OCI-LY1 (cell line): Measurements from ENCODE around the gene ADAMTS14.

Source experiments
- H2AFZ ChIP-seq: fragments of 200-600 bp; sonication (generic), shearing (Covaris generic); 2 replicates; pipeline ENCODE4 v1.6.0; 2014; ENCODE audit warnings: antibody characterized with exemption, mild to moderate bottlenecking, low read length
- H3F3A ChIP-seq: fragments of 200-600 bp; sonication (generic), shearing (Covaris generic); 2 replicates; pipeline ENCODE4 v1.6.0; 2014; ENCODE audit warnings: mild to moderate bottlenecking, antibody characterized with exemption, low read length, moderate library complexity; ENCODE audit not compliant: insufficient read depth
- H3K27ac ChIP-seq: fragments of 200-600 bp; sonication (generic); 2 replicates; pipeline ENCODE4 v1.5.1; 2014; ENCODE audit warnings: low read length, mixed run types, mild to moderate bottlenecking, low read depth; ENCODE audit not compliant: poor library complexity, severe bottlenecking
- H3K27me3 ChIP-seq: fragments of 200-600 bp; sonication (generic); 2 replicates; pipeline ENCODE4 v1.6.0; 2014; ENCODE audit warnings: antibody characterized with exemption, mild to moderate bottlenecking, low read length, moderate library complexity; ENCODE audit not compliant: insufficient read depth
- H3K36me3 ChIP-seq: fragments of 200-600 bp; sonication (generic); 2 replicates; pipeline ENCODE4 v1.6.1; 2014; ENCODE audit warnings: mild to moderate bottlenecking, antibody characterized with exemption, low read length, moderate library complexity, mixed read lengths; ENCODE audit not compliant: insufficient read depth
- H3K4me1 ChIP-seq: fragments of 200-600 bp; sonication (generic); 2 replicates; pipeline ENCODE4 v1.5.1; 2014; ENCODE audit warnings: mild to moderate bottlenecking, low read length, moderate library complexity; ENCODE audit not compliant: insufficient read depth, severe bottlenecking
- H3K4me2 ChIP-seq: fragments of 200-600 bp; sonication (generic), shearing (Covaris generic); 2 replicates; pipeline ENCODE4 v1.6.1; 2014; ENCODE audit warnings: low read length
- H3K4me3 ChIP-seq: fragments of 200-600 bp; sonication (generic); 2 replicates; pipeline ENCODE4 v1.5.1; 2014; ENCODE audit warnings: low read length, low read depth, mild to moderate bottlenecking, mixed read lengths; ENCODE audit not compliant: poor library complexity, severe bottlenecking
- H3K79me2 ChIP-seq: fragments of 200-600 bp; shearing (Covaris generic); 2 replicates; pipeline ENCODE4 v1.6.1; 2016; ENCODE audit warnings: mixed run types, low read length, mixed read lengths; ENCODE audit not compliant: insufficient read depth
- H3K9ac ChIP-seq: fragments of 200-600 bp; sonication (generic), shearing (Covaris generic); 2 replicates; pipeline ENCODE4 v1.6.1; 2014; ENCODE audit warnings: mild to moderate bottlenecking, low read length, mixed read lengths
- H3K9me2 ChIP-seq: fragments of 200-600 bp; sonication (generic), shearing (Covaris generic); 2 replicates; pipeline ENCODE4 v1.6.1; 2014; ENCODE audit warnings: low read depth, mild to moderate bottlenecking, low read length, mixed read lengths
- H3K9me3 ChIP-seq: fragments of 200-600 bp; shearing (Covaris generic); 2 replicates; pipeline ENCODE4 v1.6.1; 2014; ENCODE audit warnings: low read length, mixed read lengths
- H4K20me1 ChIP-seq: fragments of 200-600 bp; sonication (generic), shearing (Covaris generic); 2 replicates; pipeline ENCODE4 v1.6.0; 2016; ENCODE audit warnings: mild to moderate bottlenecking, low read length; ENCODE audit not compliant: insufficient read depth
- EZH2 ChIP-seq: fragments of 200-600 bp; sonication (generic), shearing (Covaris generic); IDR thresholded peaks from 2 replicates; pipeline ENCODE4 v1.8.0; 2017; ENCODE audit warnings: borderline replicate concordance, mixed run types, mild to moderate bottlenecking, antibody characterized with exemption, low read length, moderate library complexity, mixed read lengths
- TF ChIP-seq, protein P1 (sequence below): fragments of 200-600 bp; sonication (generic), shearing (Covaris generic); IDR thresholded peaks from 2 replicates; pipeline ENCODE4 v1.5.1; 2017; ENCODE audit warnings: mild to moderate bottlenecking, antibody characterized with exemption, low read length, moderate library complexity, mixed read lengths

Gene ADAMTS14

DNA sequence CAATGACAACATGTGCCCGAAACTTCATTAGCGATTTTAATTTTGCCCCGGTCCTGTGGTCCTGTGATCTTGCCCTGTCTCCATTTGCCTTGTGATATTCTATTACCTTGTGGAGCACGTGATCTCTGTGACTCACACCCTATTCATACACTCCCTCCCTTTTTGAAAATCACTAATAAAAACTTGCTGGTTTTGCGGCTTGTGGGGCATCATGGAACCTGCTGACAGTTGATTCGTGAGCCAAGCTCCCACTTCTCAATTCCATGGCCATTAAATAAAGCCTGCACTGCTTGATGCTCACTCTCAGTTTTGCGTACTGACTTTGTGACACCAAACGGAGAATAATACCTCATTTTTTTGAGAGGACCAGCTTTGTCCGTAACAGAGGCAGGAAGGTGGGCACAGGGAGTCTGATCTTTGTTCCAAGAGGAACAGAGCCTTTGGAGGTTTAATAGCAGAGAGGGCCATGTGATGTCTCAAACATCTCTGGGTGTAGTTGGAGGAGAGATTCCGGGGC is 3.8 kb upstream of the ADAMTS14 start:
- Histone ChIP-seq H3F3A (no peaks in the 10 kb centered on the region), H3K9ac (no peak overlapping the region), H3K27ac (no peak overlapping the region), H4K20me1 (no peaks in the 10 kb centered on the region), H3K36me3 (no peaks in the 10 kb centered on the region), H3K4me3 (no peak overlapping the region), H3K4me1 (no peaks in the 10 kb centered on the region), H3K27me3 (peaks cover 5% of the 10 kb centered on the region; the same call in 1 of the 2 replicates), H3K9me2 (no peaks in the 10 kb centered on the region), H3K9me3 (no peaks in the 10 kb centered on the region), H3K4me2 (no peak overlapping the region), H2AFZ (no peak overlapping the region), H3K79me2 (no peaks in the 10 kb centered on the region)
- TF ChIP-seq, protein P1, sequence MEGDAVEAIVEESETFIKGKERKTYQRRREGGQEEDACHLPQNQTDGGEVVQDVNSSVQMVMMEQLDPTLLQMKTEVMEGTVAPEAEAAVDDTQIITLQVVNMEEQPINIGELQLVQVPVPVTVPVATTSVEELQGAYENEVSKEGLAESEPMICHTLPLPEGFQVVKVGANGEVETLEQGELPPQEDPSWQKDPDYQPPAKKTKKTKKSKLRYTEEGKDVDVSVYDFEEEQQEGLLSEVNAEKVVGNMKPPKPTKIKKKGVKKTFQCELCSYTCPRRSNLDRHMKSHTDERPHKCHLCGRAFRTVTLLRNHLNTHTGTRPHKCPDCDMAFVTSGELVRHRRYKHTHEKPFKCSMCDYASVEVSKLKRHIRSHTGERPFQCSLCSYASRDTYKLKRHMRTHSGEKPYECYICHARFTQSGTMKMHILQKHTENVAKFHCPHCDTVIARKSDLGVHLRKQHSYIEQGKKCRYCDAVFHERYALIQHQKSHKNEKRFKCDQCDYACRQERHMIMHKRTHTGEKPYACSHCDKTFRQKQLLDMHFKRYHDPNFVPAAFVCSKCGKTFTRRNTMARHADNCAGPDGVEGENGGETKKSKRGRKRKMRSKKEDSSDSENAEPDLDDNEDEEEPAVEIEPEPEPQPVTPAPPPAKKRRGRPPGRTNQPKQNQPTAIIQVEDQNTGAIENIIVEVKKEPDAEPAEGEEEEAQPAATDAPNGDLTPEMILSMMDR, result no peak
- TF ChIP-seq EZH2, result no peak

DNA sequence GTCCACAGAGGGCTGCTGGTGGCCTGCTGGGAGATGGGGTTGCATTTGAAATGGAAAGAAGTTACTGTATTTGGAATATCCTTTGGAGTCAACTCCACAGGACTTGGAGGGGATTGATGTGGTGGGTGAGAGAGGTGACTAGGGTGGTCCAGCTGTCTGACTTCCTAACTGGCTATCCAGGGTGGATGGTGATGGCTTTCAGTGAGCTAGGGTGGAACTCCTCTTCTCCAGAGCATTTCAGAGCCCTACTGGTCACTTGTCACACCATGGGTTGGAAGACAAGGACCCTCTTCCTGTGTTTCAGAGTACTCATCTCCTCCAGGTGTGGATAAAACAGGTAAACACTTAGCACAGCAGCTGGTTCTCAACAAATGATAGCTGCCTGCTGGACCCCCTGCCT is 3.3 kb upstream of the ADAMTS14 start:
- no peaks in the 10 kb centered on the region for H3K9me2 ChIP-seq
- TF ChIP-seq EZH2, result no peak
- TF ChIP-seq, protein P1, result no peak
- no peaks in the 10 kb centered on the region for H3K9me3 ChIP-seq
- H3F3A ChIP-seq, result no peaks in the 10 kb centered on the region
- no peak overlapping the region for H3K4me2 ChIP-seq
- no peak overlapping the region for H3K4me3 ChIP-seq
- H3K79me2 ChIP-seq, result no peaks in the 10 kb centered on the region
- H3K9ac ChIP-seq, result no peak overlapping the region
- H4K20me1 ChIP-seq, result no peaks in the 10 kb centered on the region
- H3K36me3 ChIP-seq, result no peaks in the 10 kb centered on the region
- H3K4me1 ChIP-seq, result no peaks in the 10 kb centered on the region
- no peak overlapping the region for H2AFZ ChIP-seq
- no peak overlapping the region for H3K27ac ChIP-seq
- H3K27me3 ChIP-seq, result peaks cover 5% of the 10 kb centered on the region

DNA sequence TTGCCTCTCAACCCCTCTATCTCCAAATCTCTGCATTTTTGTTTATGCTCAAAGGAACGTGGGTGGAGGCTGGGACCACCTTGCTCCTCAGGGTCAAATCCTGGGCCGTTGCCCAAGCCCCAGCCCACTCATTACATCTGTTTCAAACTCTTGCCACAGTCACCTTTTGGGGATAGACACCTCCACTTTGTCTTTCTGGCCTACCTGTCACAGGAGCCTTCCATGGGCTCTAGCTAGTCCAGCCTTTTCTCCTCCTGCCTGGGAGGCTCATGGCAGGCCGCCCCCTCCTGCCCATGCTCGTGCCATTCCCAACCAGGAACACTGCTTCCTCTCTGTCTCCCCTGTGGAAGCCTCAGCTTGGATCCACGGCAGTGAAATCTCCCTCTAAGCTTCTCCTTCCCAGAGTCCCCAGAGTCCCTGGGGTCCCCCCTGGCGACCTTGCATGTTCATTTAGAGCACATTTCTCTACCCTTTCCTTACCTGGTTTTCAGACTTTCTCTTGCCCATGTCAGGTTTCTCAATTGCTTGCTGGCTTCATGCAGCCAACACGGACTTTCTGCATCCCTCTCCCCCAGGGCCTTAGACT is 2.5 kb upstream of the ADAMTS14 start:
- Histone ChIP-seq H3K79me2 (no peaks in the 10 kb centered on the region), H3K36me3 (no peaks in the 10 kb centered on the region), H2AFZ (no peak overlapping the region), H3F3A (no peaks in the 10 kb centered on the region), H3K4me2 (no peak overlapping the region), H3K27me3 (peaks cover 5% of the 10 kb centered on the region), H4K20me1 (no peaks in the 10 kb centered on the region), H3K9me3 (no peaks in the 10 kb centered on the region), H3K9me2 (no peaks in the 10 kb centered on the region), H3K9ac (no peak overlapping the region), H3K4me1 (no peaks in the 10 kb centered on the region), H3K27ac (no peak overlapping the region), H3K4me3 (no peak overlapping the region)
- no peak for TF ChIP-seq EZH2
- TF ChIP-seq, protein P1, result no peak
